Activated CD8-positive, alpha-beta memory T cell treated with anti-CD3 and anti-CD28 coated beads for 36 hours (primary cell): ENCODE measurements around the gene ZNF776. TPM values are rescaled to one million over a fixed set of nuclear protein-coding genes. Genes with fewer than 3 reads are reported as not detected.
"Not testable (repeated sequence)": the region's sequence is repeated elsewhere in the genome, so short reads cannot be mapped to it uniquely, and the experiment has no call there.

Source experiments
- CTCF ChIA-PET: fragments of 350-600 bp; sonication (Branson Sonifier 250); formaldehyde crosslinking; loops from one replicate; lab custom pipeline; 2021; ENCODE audit warnings: antibody characterized with exemption; lab: Charles Lee
- POLR2A ChIA-PET: fragments of 350-600 bp; sonication (Branson Sonifier 250); formaldehyde crosslinking; loops from one replicate; lab custom pipeline; 2021; ENCODE audit warnings: antibody characterized with exemption; lab: Charles Lee
- total RNA-seq, 2 experiments: library from RNA; stranded (reverse); gene quantifications; one replicate each; pipeline ENCODE4 v1.2.3, GENCODE V29; 2021

The ZNF776 gene
- total RNA-seq, 2 experiments from 2014 or later = 10.2 to 10.8 TPM

DNA sequence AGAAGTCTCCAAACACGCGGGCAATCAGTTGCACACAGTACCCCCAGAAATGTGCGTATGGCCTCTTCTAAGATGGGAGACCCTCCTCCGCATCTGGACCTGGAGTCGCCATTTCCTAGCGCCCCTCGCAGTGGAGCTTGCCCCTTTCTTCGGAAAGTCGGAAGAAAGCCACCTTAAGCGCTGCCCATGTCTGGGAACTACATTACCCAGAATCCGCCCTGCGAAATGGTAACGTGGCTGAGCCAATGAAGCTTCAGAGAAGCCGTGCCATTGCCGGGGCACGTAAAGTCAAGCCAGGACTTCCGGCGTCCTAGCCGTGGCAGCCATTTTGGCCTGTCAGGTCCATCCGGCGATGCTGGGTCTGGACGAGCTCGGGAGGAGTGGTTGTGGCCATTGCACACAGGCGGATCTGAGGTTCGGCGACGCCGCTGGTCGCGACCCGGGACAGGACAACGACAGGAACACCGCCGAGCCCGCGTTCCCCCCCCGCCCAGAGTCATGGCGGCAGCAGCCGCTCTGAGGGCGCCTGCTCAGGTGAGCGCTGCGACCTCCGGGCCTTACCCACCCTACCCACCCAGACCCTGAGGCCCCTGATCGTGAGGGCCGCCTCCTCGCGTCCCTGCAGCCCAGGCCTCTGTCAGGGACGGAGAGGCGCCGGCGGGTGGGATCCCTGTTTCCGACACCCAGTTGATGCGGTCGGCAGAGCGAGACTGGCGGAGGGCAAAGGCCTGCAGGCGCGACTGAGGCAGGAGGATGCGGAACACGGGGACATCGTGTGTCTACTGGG, 22.9 kb downstream of the ZNF776 start, which contains the start of gene ZNF586:
ZNF586 (plus strand) TSS at position 332 of the 787 bp plus-strand sequence; CDS start at position 499, 167 bp downstream.
- CTCF ChIA-PET = interaction anchor here (0.7 to 1.5 kb wide), 2 partner anchors 26 to 232 kb away, joined by 3 read pairs; no protein-coding TSS in a partner anchor
- POLR2A ChIA-PET = interaction anchor here (0.5 to 1.0 kb wide), 5 partner anchors 22 to 77 kb away, joined by 3 to 9 read pairs (median 5); partner anchors contain the start of gene ZNF154

DNA sequence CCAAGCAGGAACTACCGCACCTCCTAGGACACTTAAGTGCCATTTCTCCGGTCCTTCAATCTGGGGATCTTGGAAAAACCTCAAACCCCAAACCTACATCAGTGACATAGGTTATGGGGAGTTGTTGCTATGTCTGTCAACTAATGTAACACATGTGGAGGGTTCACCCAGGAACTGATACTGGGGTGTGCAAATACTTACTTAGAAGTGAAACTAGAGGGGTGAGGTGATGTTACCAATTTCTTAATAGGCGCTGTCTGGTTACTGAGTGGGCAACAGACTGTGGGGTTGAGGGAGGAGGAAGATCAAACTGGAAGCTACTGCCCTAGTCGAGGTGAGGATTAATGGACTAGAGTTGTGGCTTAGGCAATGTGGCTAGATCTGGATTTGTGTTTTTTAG, 24.8 kb downstream of the ZNF776 start:
- CTCF ChIA-PET = no interaction called here
- POLR2A ChIA-PET = no interaction called here

GRCh38 chr19:57773488-57773887, 26.9 kb downstream of the ZNF776 start:
- ChIA-PET POLR2A (interaction anchor here (0.6 to 0.7 kb wide), 2 partner anchors 44 to 77 kb away, joined by 3 to 4 read pairs; no protein-coding TSS in a partner anchor), CTCF (interaction anchor here (0.9 kb wide), 1 partner anchor 38 kb away, joined by 7 read pairs; no protein-coding TSS in a partner anchor)

GRCh38 chr19:57776764-57777296, 30.2 kb downstream of the ZNF776 start:
- ChIA-PET POLR2A (no interaction called here), CTCF (no interaction called here)

GRCh38 chr19:57778336-57778735, 31.7 kb downstream of the ZNF776 start:
- ChIA-PET CTCF (no interaction called here), POLR2A (no interaction called here)

GRCh38 chr19:57779220-57779845, 32.7 kb downstream of the ZNF776 start:
- POLR2A ChIA-PET = no interaction called here
- CTCF ChIA-PET = no interaction called here

DNA sequence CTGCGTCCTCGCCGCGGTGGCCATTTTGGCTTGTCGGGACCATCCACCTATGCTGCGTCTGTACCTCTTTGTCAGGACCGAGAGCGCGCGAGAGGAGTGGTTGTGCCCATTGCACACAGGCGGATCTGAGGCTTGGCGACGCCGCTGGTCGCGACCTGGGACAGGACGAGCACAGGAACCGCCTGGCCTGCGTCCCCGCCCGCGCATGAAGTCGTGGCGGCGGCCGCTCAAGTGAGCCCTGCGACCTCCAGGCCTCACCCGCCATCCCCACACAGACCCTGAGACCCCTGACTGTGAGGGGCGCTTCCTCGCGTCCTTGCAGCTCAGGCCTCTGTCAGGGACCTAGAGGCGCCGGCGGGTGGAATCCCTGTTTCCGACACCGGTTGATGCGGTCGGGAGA, 39.7 kb downstream of the ZNF776 start:
- POLR2A ChIA-PET = no interaction called here
- CTCF ChIA-PET = no interaction called here

- CTCF ChIA-PET = no interaction called here
- POLR2A ChIA-PET = no interaction called here
These were observed 40.3 kb downstream of the ZNF776 start for GRCh38 chr19:57786906-57787305.

- CTCF ChIA-PET = interaction anchor here (0.6 kb wide), 1 partner anchor 31 kb away, joined by 3 read pairs; no protein-coding TSS in a partner anchor
These were observed 41.6 kb downstream of the ZNF776 start for GRCh38 chr19:57788114-57788692.

GRCh38 chr19:57789288-57789687, 42.7 kb downstream of the ZNF776 start:
- CTCF ChIA-PET = no interaction called here
- POLR2A ChIA-PET = no interaction called here

More at GRCh38 chr19:57788114-57788692, 41.6 kb downstream of the ZNF776 start:
- POLR2A ChIA-PET = no interaction called here

DNA sequence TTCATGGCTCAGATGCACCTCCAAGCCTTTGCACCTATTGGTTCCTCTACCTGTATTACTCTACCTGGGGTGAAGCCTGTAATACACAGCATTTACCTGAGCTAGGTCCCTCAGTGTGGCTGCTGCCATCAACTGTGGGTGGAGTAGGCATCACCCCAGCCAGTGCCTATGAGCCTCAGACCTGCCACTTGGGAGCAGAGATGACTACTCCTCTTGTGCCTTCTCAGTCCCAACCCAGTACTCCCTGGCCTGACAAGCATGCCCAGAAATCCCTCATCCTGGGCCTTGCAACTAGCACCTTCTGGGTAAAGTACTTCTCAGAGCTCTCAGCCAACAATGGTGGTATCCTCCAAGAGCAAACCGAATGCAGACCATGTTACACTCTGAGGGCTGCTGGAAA, 50.0 kb downstream of the ZNF776 start:
- POLR2A ChIA-PET, CTCF ChIA-PET: not testable (repeated sequence)

DNA sequence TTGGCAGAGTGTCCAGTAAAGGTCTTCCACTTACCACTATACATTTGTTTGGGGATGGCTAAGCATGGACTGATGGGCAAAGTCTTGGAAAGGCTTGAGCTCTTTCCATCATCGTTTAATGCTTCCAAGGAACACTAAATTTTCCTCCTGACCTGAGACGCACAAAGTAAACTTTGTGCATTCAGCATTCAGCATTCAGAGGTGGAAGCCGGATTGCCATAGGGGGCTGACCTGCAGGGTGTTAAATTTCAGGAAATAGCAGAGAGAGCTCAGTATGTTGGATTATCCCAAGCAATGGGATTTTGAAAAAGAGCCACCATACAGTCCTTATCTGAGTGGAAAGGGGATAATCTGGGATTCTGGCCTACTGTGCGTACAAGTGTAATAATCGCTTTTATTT, 54.1 kb downstream of the ZNF776 start:
- CTCF ChIA-PET = no interaction called here
- POLR2A ChIA-PET = interaction anchor here (0.5 kb wide), 1 partner anchor 51 kb away, joined by 3 read pairs; no protein-coding TSS in a partner anchor

DNA sequence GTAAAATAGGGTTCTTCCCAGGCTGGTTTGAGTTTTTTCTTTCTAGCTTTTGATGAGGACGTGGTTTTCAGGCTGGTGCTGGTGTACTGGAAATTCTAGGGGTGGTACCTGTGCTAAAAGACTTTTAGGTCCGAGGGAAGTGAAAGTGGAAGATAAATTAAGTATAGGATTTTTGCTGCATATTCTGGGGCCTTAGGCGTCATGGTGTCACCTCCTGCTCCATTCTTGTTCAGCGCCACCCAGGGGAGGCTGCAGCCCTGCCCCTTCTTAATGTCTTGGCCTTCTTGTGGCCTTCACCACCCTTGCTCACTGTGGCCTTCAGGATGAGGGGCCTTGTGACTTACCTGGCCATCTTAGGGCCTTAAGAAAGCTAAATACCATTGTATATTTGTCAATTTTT, 55.7 kb downstream of the ZNF776 start:
- ChIA-PET POLR2A (no interaction called here), CTCF (interaction anchor here (1.3 kb wide), 1 partner anchor 62 kb away, joined by 3 read pairs; no protein-coding TSS in a partner anchor)

DNA sequence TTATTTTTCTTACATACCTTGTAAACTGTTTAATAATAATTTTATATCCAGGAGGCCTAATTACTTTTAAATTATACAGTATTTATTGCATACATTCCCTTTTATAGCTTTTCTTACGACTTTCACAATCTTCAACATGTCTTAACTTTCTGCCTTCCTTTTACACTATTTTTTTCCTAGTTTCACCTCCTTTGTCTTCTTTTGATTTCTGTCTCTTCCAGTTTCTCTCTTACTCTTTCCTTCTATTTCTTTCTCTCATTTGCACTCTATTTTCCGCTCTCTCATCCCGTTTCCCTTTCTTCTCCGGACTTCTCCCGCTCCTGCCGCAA, 56.6 kb downstream of the ZNF776 start:
- ChIA-PET CTCF (interaction anchor here (1.3 kb wide), 1 partner anchor 63 kb away, joined by 3 read pairs; no protein-coding TSS in a partner anchor), POLR2A (no interaction called here)

GRCh38 chr19:57803594-57804325, 57.1 kb downstream of the ZNF776 start:
- ChIA-PET POLR2A (interaction anchor here (0.6 kb wide), 1 partner anchor 57 kb away, joined by 6 read pairs; no protein-coding TSS in a partner anchor), CTCF (interaction anchor here (1.3 kb wide), 1 partner anchor 64 kb away, joined by 3 read pairs; no protein-coding TSS in a partner anchor)

GRCh38 chr19:57807541-57807940, 60.9 kb downstream of the ZNF776 start:
- ChIA-PET POLR2A (no interaction called here), CTCF (no interaction called here)
